BE2C (cell line): ENCODE results near the gene CTSD.

Source experiments
- DNase-seq: peaks from one replicate; pipeline ENCODE4 v3.0.0-alpha.2; 2020
- H3K27me3 ChIP-seq: fragments of 250-450 bp; sonication (Bioruptor Pico); 2 replicates; pipeline ENCODE4 v1.5.1; 2020; ENCODE audit warnings: mild to moderate bottlenecking
- H3K36me3 ChIP-seq: fragments of 250-450 bp; sonication (Bioruptor Pico); 2 replicates; pipeline ENCODE4 v1.5.1; 2020; ENCODE audit warnings: mild to moderate bottlenecking
- H3K4me1 ChIP-seq: fragments of 250-450 bp; sonication (Bioruptor Pico); 2 replicates; pipeline ENCODE4 v1.5.1; 2020
- H3K4me3 ChIP-seq: 2 replicates; pipeline ENCODE4 v1.5.1; 2011; ENCODE audit warnings: low read depth, low read length
- H3K9me3 ChIP-seq: fragments of 250-450 bp; sonication (Bioruptor Pico); 2 replicates; pipeline ENCODE4 v1.5.1; 2020
- CTCF ChIP-seq: IDR thresholded peaks from 2 replicates; pipeline ENCODE4 v1.5.1; 2012; ENCODE audit warnings: mild to moderate bottlenecking, low read depth, low read length

CTSD gene

GRCh38 chr11:1740786-1741530 lies 22.8 kb downstream of the CTSD start:
- no peaks in the 10 kb centered on the region for H3K27me3 ChIP-seq
- H3K36me3 ChIP-seq, result no peaks in the 10 kb centered on the region
- DNase-seq, result no peak
- H3K9me3 ChIP-seq, result no peaks in the 10 kb centered on the region
- H3K4me1 ChIP-seq, result no peaks in the 10 kb centered on the region
- no peak for TF ChIP-seq CTCF
- no peak overlapping the region for H3K4me3 ChIP-seq

DNA sequence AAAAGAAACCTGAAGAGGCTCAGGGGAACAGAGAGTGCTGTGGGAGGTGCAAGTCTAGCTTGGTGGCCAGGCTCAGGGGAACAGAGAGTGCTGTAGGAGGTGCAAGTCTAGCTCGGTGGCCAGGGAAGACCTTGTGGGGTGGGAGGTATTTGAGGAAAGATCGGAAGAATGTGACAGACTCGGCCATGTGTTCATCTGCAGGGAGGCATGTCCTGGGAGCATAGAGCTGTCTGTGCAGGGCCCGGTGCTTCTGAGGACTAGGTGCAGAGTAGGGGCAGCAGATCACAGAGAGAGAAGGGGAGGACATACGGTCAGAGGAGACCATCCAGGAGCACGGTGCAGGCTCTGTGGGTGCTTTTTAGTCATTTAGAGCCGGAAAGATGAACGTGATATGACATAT lies 24.2 kb downstream of the CTSD start:
- H3K4me3 ChIP-seq, result no peak overlapping the region
- H3K9me3 ChIP-seq, result no peaks in the 10 kb centered on the region
- no peak for TF ChIP-seq CTCF
- no peaks in the 10 kb centered on the region for H3K36me3 ChIP-seq
- no peak for DNase-seq
- no peaks in the 10 kb centered on the region for H3K4me1 ChIP-seq
- H3K27me3 ChIP-seq, result no peaks in the 10 kb centered on the region

GRCh38 chr11:1738380-1738779 lies 25.3 kb downstream of the CTSD start:
- Histone ChIP-seq H3K36me3 (no peaks in the 10 kb centered on the region), H3K9me3 (no peaks in the 10 kb centered on the region), H3K4me1 (no peaks in the 10 kb centered on the region), H3K4me3 (no peak overlapping the region), H3K27me3 (peaks cover 4% of the 10 kb centered on the region; the same call in 1 of the 2 replicates)
- DNase-seq, result no peak
- TF ChIP-seq CTCF, result no peak

- H3K4me1 ChIP-seq, result no peaks in the 10 kb centered on the region
- H3K27me3 ChIP-seq, result peaks cover 4% of the 10 kb centered on the region; the same call in 1 of the 2 replicates
- H3K36me3 ChIP-seq, result no peaks in the 10 kb centered on the region
- no peak for TF ChIP-seq CTCF
- H3K4me3 ChIP-seq, result no peak overlapping the region
- DNase-seq, result no peak
- no peaks in the 10 kb centered on the region for H3K9me3 ChIP-seq
These were observed 26.5 kb downstream of the CTSD start for GRCh38 chr11:1737080-1737757.

DNA sequence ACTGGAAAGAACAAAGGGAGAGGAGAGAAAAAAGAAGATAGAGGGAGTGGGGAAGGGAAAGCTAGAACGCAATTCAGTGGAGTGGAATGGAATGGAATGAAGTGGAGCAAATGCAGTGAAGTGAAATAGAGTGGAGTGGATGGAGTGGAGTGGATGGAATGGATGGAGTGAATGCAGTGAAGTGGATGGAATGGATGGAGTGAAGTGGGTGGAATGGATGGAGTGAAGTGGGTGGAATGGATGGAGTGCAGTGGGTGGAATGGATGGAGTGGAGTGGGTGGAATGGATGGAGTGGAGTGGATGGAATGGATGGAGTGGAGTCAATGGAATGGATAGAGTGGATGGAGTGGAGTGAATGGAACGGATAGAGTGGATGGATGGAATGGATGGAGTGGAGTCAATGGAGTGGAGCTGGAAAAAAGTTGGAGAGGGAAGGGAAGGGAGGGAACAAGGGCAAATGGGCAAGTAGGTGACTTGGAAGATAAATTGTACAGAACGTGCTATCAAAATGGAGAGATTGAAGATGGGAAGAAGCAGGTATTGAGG lies 27.2 kb downstream of the CTSD start:
- DNase-seq, result no peak
- Histone ChIP-seq H3K36me3 (no peaks in the 10 kb centered on the region), H3K4me3 (no peak overlapping the region), H3K4me1 (no peaks in the 10 kb centered on the region), H3K27me3 (peaks cover 8% of the 10 kb centered on the region), H3K9me3 (no peaks in the 10 kb centered on the region)
- TF ChIP-seq CTCF, result no peak

DNA sequence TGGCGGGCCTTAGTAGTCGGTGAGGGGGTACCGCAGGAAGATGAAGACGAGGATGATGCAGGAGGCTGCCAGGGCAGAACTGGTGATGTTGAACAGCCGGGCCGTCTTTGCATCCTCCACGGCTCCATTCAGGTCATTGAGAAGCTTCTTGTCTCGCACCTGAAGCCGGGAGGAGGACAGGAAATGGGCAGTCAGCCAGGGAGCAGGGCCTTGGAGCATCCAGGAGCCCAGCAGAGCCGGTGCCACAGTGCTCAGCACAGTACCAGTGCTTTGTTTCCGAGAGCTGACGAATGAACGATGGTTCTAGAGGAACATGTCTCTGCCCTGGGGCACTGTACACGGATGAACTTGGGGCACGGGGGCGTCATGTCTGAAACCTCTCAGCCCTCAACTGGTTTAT lies 28.5 kb downstream of the CTSD start:
- no peaks in the 10 kb centered on the region for H3K36me3 ChIP-seq
- no peaks in the 10 kb centered on the region for H3K4me1 ChIP-seq
- peaks cover 12% of the 10 kb centered on the region for H3K27me3 ChIP-seq
- no peak for DNase-seq
- no peak for TF ChIP-seq CTCF
- H3K4me3 ChIP-seq, result no peak overlapping the region
- H3K9me3 ChIP-seq, result no peaks in the 10 kb centered on the region
